Astrocyte (in vitro differentiated cells and primary cell): Measurements from ENCODE around the gene LRRK1. TPM values are rescaled to one million over a fixed set of nuclear protein-coding genes. Genes with fewer than 3 reads are reported as not detected.

Source experiments
- DNase-seq: peaks from one replicate; pipeline ENCODE4 v3.0.0-alpha.2; 2010; ENCODE audit warnings: low read depth
- FAIRE-seq: peaks from 2 replicates; lab custom pipeline; 2011; peaks lifted over from hg19 to GRCh38; lab: Jason Lieb, UNC
- H2AFZ ChIP-seq: 2 replicates; pipeline ENCODE4 v1.6.0; 2012; ENCODE audit warnings: low read depth, low read length, inconsistent platforms
- H3K27ac ChIP-seq: 2 replicates; pipeline ENCODE4 v1.5.1; 2011; ENCODE audit warnings: low read depth, low read length, inconsistent platforms
- H3K27me3 ChIP-seq: 2 replicates; pipeline ENCODE4 v1.6.0; 2011; ENCODE audit warnings: low read length, inconsistent platforms; ENCODE audit not compliant: insufficient read depth
- H3K36me3 ChIP-seq: 2 replicates; pipeline ENCODE4 v1.5.1; 2011; ENCODE audit warnings: low read length, inconsistent platforms; ENCODE audit not compliant: insufficient read depth
- H3K4me1 ChIP-seq: 2 replicates; pipeline ENCODE4 v1.5.1; 2011; ENCODE audit warnings: low read length, inconsistent platforms; ENCODE audit not compliant: insufficient read depth
- H3K4me2 ChIP-seq: 2 replicates; pipeline ENCODE4 v1.6.0; 2012; ENCODE audit warnings: low read length, inconsistent platforms
- H3K4me3 ChIP-seq: 2 replicates; pipeline ENCODE4 v1.5.1; 2011; ENCODE audit warnings: low read depth, mild to moderate bottlenecking, low read length, inconsistent platforms; ENCODE audit not compliant: insufficient read depth
- H3K79me2 ChIP-seq: 2 replicates; pipeline ENCODE4 v1.6.0; 2012; ENCODE audit warnings: mild to moderate bottlenecking, low read length, inconsistent platforms; ENCODE audit not compliant: insufficient read depth
- H3K9ac ChIP-seq: 2 replicates; pipeline ENCODE4 v1.6.0; 2012; ENCODE audit warnings: mild to moderate bottlenecking, low read length, inconsistent platforms
- H3K9me3 ChIP-seq: 2 replicates; pipeline ENCODE4 v1.5.1; 2012; ENCODE audit warnings: low read depth, mild to moderate bottlenecking, low read length, inconsistent platforms; ENCODE audit not compliant: insufficient read depth
- H4K20me1 ChIP-seq: 2 replicates; pipeline ENCODE4 v1.6.0; 2012; ENCODE audit warnings: low read length, inconsistent platforms; ENCODE audit not compliant: insufficient read depth
- H3K27ac Mint-ChIP-seq: one replicate; pipeline ENCODE4 v1.8.0; 2021; ENCODE audit warnings: mild to moderate bottlenecking, mixed read lengths; ENCODE audit not compliant: unreplicated experiment
- H3K27me3 Mint-ChIP-seq: one replicate; pipeline ENCODE4 v1.8.0; 2021; ENCODE audit warnings: low read depth, mixed read lengths; ENCODE audit not compliant: unreplicated experiment
- H3K36me3 Mint-ChIP-seq: one replicate; pipeline ENCODE4 v1.8.0; 2021; ENCODE audit warnings: low read depth, mixed read lengths; ENCODE audit not compliant: unreplicated experiment
- H3K4me1 Mint-ChIP-seq: one replicate; pipeline ENCODE4 v1.8.0; 2021; ENCODE audit warnings: low read depth, mixed read lengths; ENCODE audit not compliant: unreplicated experiment
- H3K4me3 Mint-ChIP-seq: one replicate; pipeline ENCODE4 v1.8.0; 2021; ENCODE audit warnings: mild to moderate bottlenecking, moderate library complexity, mixed read lengths; ENCODE audit not compliant: unreplicated experiment
- H3K9me3 Mint-ChIP-seq: one replicate; pipeline ENCODE4 v1.8.0; 2021; ENCODE audit warnings: mild to moderate bottlenecking, mixed read lengths; ENCODE audit not compliant: unreplicated experiment
- CTCF ChIP-seq: IDR thresholded peaks from 2 replicates; pipeline ENCODE4 v1.5.1; 2011; ENCODE audit warnings: low read depth, mild to moderate bottlenecking, inconsistent platforms, low read length, moderate library complexity; ENCODE audit not compliant: insufficient read depth
- EZH2 ChIP-seq: IDR thresholded peaks from 2 replicates; pipeline ENCODE4 v1.6.1; 2012; ENCODE audit warnings: mild to moderate bottlenecking, low read length, inconsistent platforms; ENCODE audit not compliant: insufficient read depth
- total RNA-seq: library from RNA; stranded (reverse); gene quantifications from 2 replicates; pipeline ENCODE4 v1.2.1, GENCODE V29; 2021

Gene LRRK1
- total RNA-seq, 1 donor from 2014 or later, result 0.41 TPM

DNA sequence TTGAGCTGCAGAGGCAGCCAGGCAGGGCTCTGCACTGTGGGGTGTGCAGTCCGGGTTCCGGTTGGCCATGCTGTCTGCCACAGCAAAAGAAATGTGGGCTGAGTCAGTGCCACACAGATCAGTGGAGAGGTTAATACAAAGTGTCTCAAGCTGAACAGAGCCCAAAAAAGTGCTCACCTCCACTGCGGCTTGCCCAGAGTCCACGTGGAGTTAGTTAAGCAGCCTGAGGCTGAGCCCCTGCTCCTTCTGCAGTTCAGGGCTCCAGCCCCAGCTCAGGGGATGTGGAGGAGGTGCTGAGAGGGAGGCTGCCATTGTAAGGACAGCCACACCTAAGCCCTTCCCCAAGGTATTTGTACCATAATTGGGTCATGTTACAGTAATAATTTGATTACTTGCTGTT, 85.3 kb downstream of the LRRK1 start:
- Histone ChIP-seq H2AFZ (no peak overlapping the region), H3K4me2 (no peak overlapping the region), H3K27ac (no peak overlapping the region), H3K4me3 (no peak overlapping the region), H3K9ac (no peak overlapping the region), H3K36me3 (no peaks in the 10 kb centered on the region), H3K9me3 (no peaks in the 10 kb centered on the region), H3K79me2 (no peaks in the 10 kb centered on the region), H3K4me1 (peaks cover 7% of the 10 kb centered on the region), H3K27me3 (peaks cover 3% of the 10 kb centered on the region), H4K20me1 (no peaks in the 10 kb centered on the region)
- TF ChIP-seq CTCF, result no peak
- no peak for TF ChIP-seq EZH2
- Mint-ChIP-seq H3K27ac (no peak overlapping the region), H3K27me3 (peaks cover 16% of the 10 kb centered on the region), H3K9me3 (peaks cover 13% of the 10 kb centered on the region), H3K36me3 (no peaks in the 10 kb centered on the region), H3K4me1 (peaks cover 7% of the 10 kb centered on the region), H3K4me3 (no peak overlapping the region)
- DNase-seq, result no peak
- no peak for FAIRE-seq

DNA sequence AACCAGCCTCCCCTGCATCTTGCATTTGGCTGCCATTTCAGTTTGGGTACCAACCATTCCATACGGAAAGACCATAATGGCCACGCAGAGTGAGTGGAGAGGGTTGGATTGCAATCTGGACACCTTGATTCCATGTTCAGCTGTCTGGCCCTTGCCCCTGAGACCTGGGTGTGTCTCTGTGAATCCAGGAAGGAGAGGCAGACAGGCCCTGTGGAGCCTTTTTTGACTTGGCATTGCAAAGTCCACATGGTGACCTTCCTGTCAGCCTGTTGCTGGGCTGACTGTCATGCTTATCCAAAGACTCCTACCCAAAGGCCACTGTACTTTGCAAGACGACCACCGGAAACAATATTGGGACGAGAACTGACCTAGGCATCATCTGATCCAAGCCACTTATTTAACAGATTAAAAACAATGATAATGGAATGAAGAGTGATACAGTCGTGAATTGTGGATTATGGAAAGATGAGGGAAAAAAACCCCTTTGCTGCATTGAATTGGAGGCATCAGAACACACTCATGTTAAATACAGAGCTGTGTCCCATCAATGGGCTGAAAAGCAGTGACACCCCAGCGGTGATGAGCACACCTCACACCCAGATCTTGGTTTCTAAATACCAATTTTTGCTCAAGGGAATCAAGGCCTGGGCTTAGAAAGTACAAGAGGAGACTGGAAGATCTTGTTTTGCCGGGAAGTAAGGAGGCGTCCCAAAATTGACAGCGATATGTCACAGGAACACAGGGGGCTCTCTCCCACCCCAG, 86.0 kb downstream of the LRRK1 start:
- H2AFZ ChIP-seq, result no peak overlapping the region
- peaks cover 5% of the 10 kb centered on the region for H3K4me1 Mint-ChIP-seq
- no peak overlapping the region for H3K4me3 Mint-ChIP-seq

GRCh38 chr15:101006931-101007691, 88.0 kb downstream of the LRRK1 start:
- Histone ChIP-seq H3K27ac (no peak overlapping the region), H3K36me3 (no peaks in the 10 kb centered on the region), H3K79me2 (no peaks in the 10 kb centered on the region), H3K9me3 (no peaks in the 10 kb centered on the region), H3K9ac (no peak overlapping the region), H3K27me3 (peaks cover 3% of the 10 kb centered on the region), H2AFZ (peak overlapping the region; percentile 71), H3K4me3 (no peak overlapping the region), H4K20me1 (no peaks in the 10 kb centered on the region), H3K4me1 (peaks cover 7% of the 10 kb centered on the region), H3K4me2 (peak overlapping the region; percentile 79)
- Mint-ChIP-seq H3K27me3 (peaks cover 2% of the 10 kb centered on the region), H3K4me1 (peaks cover 6% of the 10 kb centered on the region), H3K4me3 (peak overlapping the region; percentile 40), H3K36me3 (no peaks in the 10 kb centered on the region), H3K9me3 (peaks cover 13% of the 10 kb centered on the region), H3K27ac (no peak overlapping the region)
- FAIRE-seq (peak; percentile 56), DNase-seq (peak; percentile 56)
- TF ChIP-seq CTCF (peak; percentile 97), EZH2 (no peak)

More for the DNA sequence above, 86.0 kb downstream of the LRRK1 start:
- TF ChIP-seq EZH2, result no peak
- peaks cover 15% of the 10 kb centered on the region for H3K27me3 Mint-ChIP-seq
- Histone ChIP-seq H3K4me1 (peaks cover 7% of the 10 kb centered on the region), H3K79me2 (no peaks in the 10 kb centered on the region), H3K9me3 (no peaks in the 10 kb centered on the region), H3K36me3 (no peaks in the 10 kb centered on the region), H3K27ac (no peak overlapping the region), H3K27me3 (peaks cover 3% of the 10 kb centered on the region), H4K20me1 (no peaks in the 10 kb centered on the region), H3K4me3 (no peak overlapping the region), H3K9ac (no peak overlapping the region), H3K4me2 (no peak overlapping the region)
- FAIRE-seq (no peak), DNase-seq (no peak)
- peaks cover 13% of the 10 kb centered on the region for H3K9me3 Mint-ChIP-seq
- H3K36me3 Mint-ChIP-seq, result no peaks in the 10 kb centered on the region
- peak overlapping the region; percentile 41 for H3K27ac Mint-ChIP-seq
